SH-SY5Y (cell line): ENCODE measurements around the gene FOXK1.

Experiments
- GATA2 ChIP-seq: IDR thresholded peaks from 2 replicates; pipeline ENCODE4 v1.6.1; 2011; ENCODE audit warnings: mild to moderate bottlenecking, low read depth, low read length
- GATA3 ChIP-seq: IDR thresholded peaks from 2 replicates; pipeline ENCODE4 v1.6.1; 2011; ENCODE audit warnings: low read depth, mild to moderate bottlenecking, low read length, moderate library complexity

DNA sequence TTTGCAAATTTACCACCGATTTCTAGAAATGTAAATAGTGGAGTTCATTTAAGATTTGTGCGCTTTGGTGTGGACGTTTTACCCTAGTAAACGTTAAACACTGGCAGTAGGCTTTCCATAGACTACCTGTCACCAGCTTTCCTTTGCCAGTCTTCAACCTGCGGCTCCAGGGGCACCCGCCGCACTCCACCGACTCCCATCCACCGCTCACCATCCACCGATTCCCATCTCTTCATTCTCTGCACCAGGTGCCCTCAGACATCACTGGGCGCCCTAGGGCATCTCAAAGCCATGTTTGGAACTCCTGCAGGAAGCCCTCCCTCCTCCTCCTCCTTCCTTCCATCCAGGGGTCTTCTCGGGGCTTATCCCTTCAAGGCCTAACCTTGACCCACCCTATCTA is 91.9 kb downstream of the FOXK1 start:
- TF ChIP-seq GATA2 = no peak
- no peak for TF ChIP-seq GATA3
